ENCODE data around the gene TGFBR2. TPM values are rescaled to one million over a fixed set of nuclear protein-coding genes. Genes with fewer than 3 reads are reported as not detected.

TGFBR2 gene
- total and polyA plus RNA-seq, 2 experiments from 2014 or later, result 42.2 to 52.8 TPM

- Histone ChIP-seq H3K27ac (no peak overlapping the region), H3K79me2 (peaks cover 99% of the 10 kb centered on the region), H3K27me3 (no peaks in the 10 kb centered on the region), H3K4me2 (no peak overlapping the region), H3K4me3 (no peak overlapping the region), H2AFZ (no peak overlapping the region), H3K36me3 (replicated peaks; ENCODE audit: insufficient read depth, low read depth) (no peaks in the 10 kb centered on the region), H4K20me1 (ENCODE audit: insufficient read depth, poor library complexity, severe bottlenecking) (no peaks in the 10 kb centered on the region), H3K9me3 (ENCODE audit: low read depth) (no peaks in the 10 kb centered on the region), H3K9me2 (replicated peaks; ENCODE audit: insufficient read depth) (no peaks in the 10 kb centered on the region), H3K4me1 (ENCODE audit: insufficient read depth) (peaks cover 7% of the 10 kb centered on the region)
- DNase-seq (ENCODE audit: low spot score), result no peak
- 96% methylated on average over 10 of the region's 10 CpGs for WGBS (ENCODE audit: low lambda C conversion rate, missing lambda C conversion rate)
- TF ChIP-seq EZH2phosphoT487 (IDR thresholded peaks at IDR 0.05; ENCODE audit: low read depth, severe bottlenecking, unreplicated experiment) (no peak), EZH2 (IDR thresholded peaks at IDR 0.05; ENCODE audit: borderline replicate concordance) (no peak), CTCF (IDR thresholded peaks at IDR 0.05; ENCODE audit: poor library complexity) (no peak)
Observed at GRCh38 chr3:30637310-30638219, 31.2 kb downstream of the TGFBR2 start.

GRCh38 chr3:30638685-30639412, 32.4 kb downstream of the TGFBR2 start:
- no peaks in the 10 kb centered on the region for H3K9me2 ChIP-seq (replicated peaks; ENCODE audit: insufficient read depth)
- H3K9me3 ChIP-seq (ENCODE audit: low read depth), result no peaks in the 10 kb centered on the region
- DNase-seq (ENCODE audit: low spot score), result no peak
- TF ChIP-seq EZH2 (IDR thresholded peaks at IDR 0.05; ENCODE audit: borderline replicate concordance) (no peak), CTCF (IDR thresholded peaks at IDR 0.05; ENCODE audit: poor library complexity) (no peak), EZH2phosphoT487 (IDR thresholded peaks at IDR 0.05; ENCODE audit: low read depth, severe bottlenecking, unreplicated experiment) (no peak)
- no peak overlapping the region for H3K27ac ChIP-seq
- 67% methylated on average over 4 of the region's 4 CpGs for WGBS (ENCODE audit: low lambda C conversion rate, missing lambda C conversion rate)
- no peaks in the 10 kb centered on the region for H4K20me1 ChIP-seq (ENCODE audit: insufficient read depth, poor library complexity, severe bottlenecking)
- no peak overlapping the region for H3K4me2 ChIP-seq
- no peak overlapping the region for H3K4me3 ChIP-seq
- no peaks in the 10 kb centered on the region for H3K27me3 ChIP-seq
- peaks cover 5% of the 10 kb centered on the region for H3K4me1 ChIP-seq (ENCODE audit: insufficient read depth)
- H3K79me2 ChIP-seq, result peaks cover 99% of the 10 kb centered on the region
- no peaks in the 10 kb centered on the region for H3K36me3 ChIP-seq (replicated peaks; ENCODE audit: insufficient read depth, low read depth)
- no peak overlapping the region for H2AFZ ChIP-seq

- no peak for DNase-seq (ENCODE audit: low spot score)
- no peaks in the 10 kb centered on the region for H4K20me1 ChIP-seq (ENCODE audit: insufficient read depth, poor library complexity, severe bottlenecking)
- TF ChIP-seq EZH2phosphoT487 (IDR thresholded peaks at IDR 0.05; ENCODE audit: low read depth, severe bottlenecking, unreplicated experiment) (no peak), CTCF (IDR thresholded peaks at IDR 0.05; ENCODE audit: poor library complexity) (no peak), EZH2 (IDR thresholded peaks at IDR 0.05; ENCODE audit: borderline replicate concordance) (no peak)
- H3K4me2 ChIP-seq, result no peak overlapping the region
- no peaks in the 10 kb centered on the region for H3K9me2 ChIP-seq (replicated peaks; ENCODE audit: insufficient read depth)
- no peak overlapping the region for H2AFZ ChIP-seq
- no peak overlapping the region for H3K27ac ChIP-seq
- no peaks in the 10 kb centered on the region for H3K27me3 ChIP-seq
- H3K4me1 ChIP-seq (ENCODE audit: insufficient read depth), result peaks cover under 1% of the 10 kb centered on the region
- H3K36me3 ChIP-seq (replicated peaks; ENCODE audit: insufficient read depth, low read depth), result no peaks in the 10 kb centered on the region
- no peak overlapping the region for H3K4me3 ChIP-seq
- H3K9me3 ChIP-seq (ENCODE audit: low read depth), result no peaks in the 10 kb centered on the region
- peaks cover 92% of the 10 kb centered on the region for H3K79me2 ChIP-seq
- WGBS (ENCODE audit: low lambda C conversion rate, missing lambda C conversion rate), result 93% methylated on average over 1 of the region's 1 CpG
Observed at GRCh38 chr3:30639937-30640336, 33.5 kb downstream of the TGFBR2 start.
